Suprapubic skin (tissue), 4 donors: ENCODE results near the gene CHRNA4. TPM values are rescaled to one million over a fixed set of nuclear protein-coding genes. Genes with fewer than 3 reads are reported as not detected.

ENCODE experiments used
- DNase-seq, 2 donors: peaks; one replicate each; pipeline ENCODE4 v3.0.0-alpha.2; 2019; ENCODE audit warnings: low spot score in 2 of 2
- H3K27ac ChIP-seq: fragments of 200-600 bp; sonication (generic); one replicate; pipeline ENCODE4 v1.5.1; 2019
- H3K27me3 ChIP-seq: fragments of 200-600 bp; sonication (generic); one replicate; pipeline ENCODE4 v1.5.1; 2019
- H3K36me3 ChIP-seq: fragments of 200-600 bp; sonication (generic); one replicate; pipeline ENCODE4 v1.5.1; 2019
- H3K4me1 ChIP-seq: fragments of 200-600 bp; sonication (generic); one replicate; pipeline ENCODE4 v1.5.1; 2019
- H3K4me3 ChIP-seq: fragments of 200-600 bp; sonication (generic); one replicate; pipeline ENCODE4 v1.5.1; 2019; ENCODE audit warnings: mild to moderate bottlenecking
- H3K9me3 ChIP-seq: fragments of 200-600 bp; sonication (generic); one replicate; pipeline ENCODE4 v1.5.1; 2019
- CTCF ChIP-seq, 2 donors: fragments of 200-600 bp in 1 of 2; fragments of 450-650 bp in 1 of 2; sonication (generic) in 1 of 2; IDR thresholded peaks; one replicate each; pipeline ENCODE4 v1.5.1; 2016 to 2019; ENCODE audit warnings: antibody characterized with exemption in 2 of 2, mild to moderate bottlenecking in 1 of 2, moderate library complexity in 1 of 2
- EP300 ChIP-seq: sonication (generic); formaldehyde crosslinking; IDR thresholded peaks from one replicate; pipeline ENCODE4 v1.6.1; 2017; ENCODE audit warnings: antibody characterized with exemption
- POLR2A ChIP-seq, 2 donors: fragments of 450-650 bp; IDR thresholded peaks; one replicate each; pipeline ENCODE4 v1.6.1; 2017; ENCODE audit warnings: antibody characterized with exemption in 2 of 2, mild to moderate bottlenecking in 2 of 2, moderate library complexity in 2 of 2
- POLR2AphosphoS5 ChIP-seq, 3 donors: sonication (generic); formaldehyde crosslinking; IDR thresholded peaks; one replicate each; pipeline ENCODE4 v1.6.1; 2017; ENCODE audit warnings: antibody characterized with exemption in 3 of 3
- WGBS: methylation state at CpG from one replicate; pipeline ENCODE4 v1.1.5; 2018; 5-methylcytosine and 5-hydroxymethylcytosine counted together
- total RNA-seq, 4 donors: library from RNA; depleted of rRNA; stranded (reverse); fragments of >200 nt; gene quantifications; one replicate each; pipeline ENCODE4 v1.1.0, GENCODE V29; 2016

CHRNA4 gene
- total RNA-seq, 4 donors from 2014 or later: not detected

GRCh38 chr20:63312273-63312672, 48.9 kb downstream of the CHRNA4 start:
- no peak overlapping the region for H3K4me3 ChIP-seq
- TF ChIP-seq POLR2AphosphoS5 (IDR thresholded peaks at IDR 0.05) (no peak), EP300 (no peak), POLR2A (IDR thresholded peaks at IDR 0.05) (no peak), CTCF (IDR thresholded peaks at IDR 0.05) (no peak)

GRCh38 chr20:63311833-63312243, 49.3 kb downstream of the CHRNA4 start:
- Histone ChIP-seq H3K4me1 (no peaks in the 10 kb centered on the region), H3K27ac (no peak overlapping the region), H3K4me3 (no peak overlapping the region), H3K27me3 (peaks cover 70% of the 10 kb centered on the region), H3K9me3 (no peaks in the 10 kb centered on the region), H3K36me3 (no peaks in the 10 kb centered on the region)
- no peak for DNase-seq
- WGBS: 56% methylated on average over 3 of the region's 18 CpGs
- no peak for TF ChIP-seq CTCF (IDR thresholded peaks at IDR 0.05)
- no peak for TF ChIP-seq EP300
- no peak for TF ChIP-seq POLR2AphosphoS5 (IDR thresholded peaks at IDR 0.05)
- no peak for TF ChIP-seq POLR2A (IDR thresholded peaks at IDR 0.05)

More at GRCh38 chr20:63312273-63312672, 48.9 kb downstream of the CHRNA4 start:
- H3K27ac ChIP-seq: no peak overlapping the region
- no peaks in the 10 kb centered on the region for H3K9me3 ChIP-seq
- WGBS: 69% methylated on average over 6 of the region's 9 CpGs
- no peaks in the 10 kb centered on the region for H3K36me3 ChIP-seq
- no peaks in the 10 kb centered on the region for H3K4me1 ChIP-seq
- DNase-seq: no peak
- peaks cover 66% of the 10 kb centered on the region for H3K27me3 ChIP-seq

- 80% methylated on average over 6 of the region's 29 CpGs for WGBS
- H3K27me3 ChIP-seq: peaks cover 74% of the 10 kb centered on the region
These were observed 49.8 kb downstream of the CHRNA4 start for GRCh38 chr20:63311186-63311832.

GRCh38 chr20:63310265-63310991, 50.7 kb downstream of the CHRNA4 start:
- Histone ChIP-seq H3K4me1 (no peaks in the 10 kb centered on the region), H3K27me3 (peaks cover 81% of the 10 kb centered on the region), H3K9me3 (no peaks in the 10 kb centered on the region), H3K4me3 (no peak overlapping the region), H3K27ac (no peak overlapping the region), H3K36me3 (no peaks in the 10 kb centered on the region)
- 67% methylated on average over 5 of the region's 20 CpGs for WGBS
- no peak for DNase-seq
- no peak for TF ChIP-seq CTCF (IDR thresholded peaks at IDR 0.05)
- TF ChIP-seq POLR2A (IDR thresholded peaks at IDR 0.05): no peak
- TF ChIP-seq POLR2AphosphoS5 (IDR thresholded peaks at IDR 0.05): no peak
- no peak for TF ChIP-seq EP300

More at GRCh38 chr20:63311186-63311832, 49.8 kb downstream of the CHRNA4 start:
- H3K9me3 ChIP-seq: no peaks in the 10 kb centered on the region
- no peaks in the 10 kb centered on the region for H3K4me1 ChIP-seq
- no peak overlapping the region for H3K4me3 ChIP-seq
- TF ChIP-seq EP300 (no peak), POLR2A (IDR thresholded peaks at IDR 0.05) (no peak), POLR2AphosphoS5 (IDR thresholded peaks at IDR 0.05) (no peak), CTCF (IDR thresholded peaks at IDR 0.05) (no peak)
- no peaks in the 10 kb centered on the region for H3K36me3 ChIP-seq
- H3K27ac ChIP-seq: no peak overlapping the region
- DNase-seq: no peak
